ENCODE data around the gene FBXW5. TPM values are rescaled to one million over a fixed set of nuclear protein-coding genes. Genes with fewer than 3 reads are reported as not detected.

The FBXW5 gene
- total RNA-seq, 1 donor from 2014 or later, result 81.5 TPM

DNA sequence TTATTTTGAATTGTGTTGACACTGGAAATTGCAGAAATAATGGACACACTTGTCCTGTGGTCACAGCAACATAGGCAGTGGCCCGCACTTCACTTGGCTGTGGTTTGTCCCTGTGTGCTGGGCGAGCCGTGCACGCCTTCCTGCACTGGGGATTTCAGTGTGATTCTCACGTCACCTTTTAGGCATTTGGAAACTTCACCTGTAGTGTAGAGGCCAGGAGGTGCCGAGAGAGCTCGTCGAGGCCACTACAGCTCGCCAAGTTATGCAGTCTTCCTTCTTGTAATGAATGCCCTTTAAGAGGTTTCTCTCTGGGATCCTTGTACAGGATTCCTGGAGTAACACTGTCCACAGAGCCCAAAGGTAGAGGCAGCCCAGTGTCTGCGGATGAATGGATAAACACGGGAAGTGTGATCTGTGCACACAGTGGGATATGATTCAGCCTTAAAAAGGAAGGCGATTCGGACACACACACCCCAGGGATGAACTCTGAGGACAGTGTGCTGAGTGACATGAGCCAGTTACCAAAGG lies 43.5 kb downstream of the FBXW5 start:
- TF ChIP-seq, protein P1, sequence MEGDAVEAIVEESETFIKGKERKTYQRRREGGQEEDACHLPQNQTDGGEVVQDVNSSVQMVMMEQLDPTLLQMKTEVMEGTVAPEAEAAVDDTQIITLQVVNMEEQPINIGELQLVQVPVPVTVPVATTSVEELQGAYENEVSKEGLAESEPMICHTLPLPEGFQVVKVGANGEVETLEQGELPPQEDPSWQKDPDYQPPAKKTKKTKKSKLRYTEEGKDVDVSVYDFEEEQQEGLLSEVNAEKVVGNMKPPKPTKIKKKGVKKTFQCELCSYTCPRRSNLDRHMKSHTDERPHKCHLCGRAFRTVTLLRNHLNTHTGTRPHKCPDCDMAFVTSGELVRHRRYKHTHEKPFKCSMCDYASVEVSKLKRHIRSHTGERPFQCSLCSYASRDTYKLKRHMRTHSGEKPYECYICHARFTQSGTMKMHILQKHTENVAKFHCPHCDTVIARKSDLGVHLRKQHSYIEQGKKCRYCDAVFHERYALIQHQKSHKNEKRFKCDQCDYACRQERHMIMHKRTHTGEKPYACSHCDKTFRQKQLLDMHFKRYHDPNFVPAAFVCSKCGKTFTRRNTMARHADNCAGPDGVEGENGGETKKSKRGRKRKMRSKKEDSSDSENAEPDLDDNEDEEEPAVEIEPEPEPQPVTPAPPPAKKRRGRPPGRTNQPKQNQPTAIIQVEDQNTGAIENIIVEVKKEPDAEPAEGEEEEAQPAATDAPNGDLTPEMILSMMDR (IDR thresholded peaks at IDR 0.05), result no peak
- CTCF ChIA-PET, result interaction anchor here (1.3 to 1.9 kb wide), 2 partner anchors 43 to 59 kb away, joined by 6 to 8 read pairs; partner anchors contain the start of genes AJM1, C8G and FBXW5
- Mint-ChIP-seq H3K4me3 (no peak overlapping the region), H3K9me3 (no peaks in the 10 kb centered on the region), H3K4me1 (peaks cover 58% of the 10 kb centered on the region), H3K27ac (peak overlapping the region; percentile 95), H3K36me3 (ENCODE audit: low read depth) (peaks cover 56% of the 10 kb centered on the region), H3K27me3 (no peaks in the 10 kb centered on the region)
- intact Hi-C loops (cut with micrococcal nuclease), result loop anchor here (5.0 kb wide), 1 partner anchor 34 kb away; the partner anchor contains the start of gene EDF1
- ATAC-seq (ENCODE audit: low read depth) (no peak), DNase-seq (no peak)
- POLR2A ChIA-PET, result interaction anchor here (0.6 to 8.2 kb wide), 8 partner anchors 9 to 91 kb away, joined by 3 to 95 read pairs (median 8); partner anchors contain the start of genes EDF1, PAXX and TRAF2

DNA sequence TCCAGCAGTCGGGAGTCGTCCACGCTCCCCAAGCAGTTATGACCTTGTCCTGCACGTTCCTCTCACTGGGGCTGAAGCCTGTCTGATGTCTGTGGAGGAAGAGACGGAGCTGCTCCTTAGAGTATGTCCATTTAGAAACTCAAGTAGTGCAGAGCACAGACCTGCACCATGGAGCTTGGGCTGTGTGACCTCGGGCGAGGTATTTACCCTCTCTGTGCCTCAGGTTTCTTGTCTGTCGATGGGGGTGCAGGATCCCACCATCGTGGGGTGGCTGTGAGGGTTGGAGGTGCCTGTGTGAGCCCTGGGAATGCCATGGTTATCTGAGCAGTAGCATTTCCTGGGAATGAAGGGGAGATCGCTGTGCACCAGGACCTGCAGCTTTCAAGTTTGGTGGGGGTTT lies 44.0 kb downstream of the FBXW5 start:
- no peaks in the 10 kb centered on the region for H3K9me3 Mint-ChIP-seq
- CTCF ChIA-PET, result no interaction called here
- no peak for DNase-seq
- TF ChIP-seq, protein P1 (IDR thresholded peaks at IDR 0.05), result no peak
- POLR2A ChIA-PET, result interaction anchor here (2.4 to 8.2 kb wide), 2 partner anchors 8 to 13 kb away, joined by 11 to 95 read pairs; partner anchors contain the start of gene TRAF2
- H3K27me3 Mint-ChIP-seq, result no peaks in the 10 kb centered on the region
- peak overlapping the region; percentile 95 for H3K27ac Mint-ChIP-seq
- peak overlapping the region; percentile 28 for H3K4me3 Mint-ChIP-seq
- ATAC-seq (ENCODE audit: low read depth), result no peak
- H3K36me3 Mint-ChIP-seq (ENCODE audit: low read depth), result peaks cover 54% of the 10 kb centered on the region
- H3K4me1 Mint-ChIP-seq, result peaks cover 55% of the 10 kb centered on the region
- intact Hi-C loops (cut with micrococcal nuclease), result loop anchor here (5.0 kb wide), 1 partner anchor 33 kb away; the partner anchor contains the start of gene EDF1

DNA sequence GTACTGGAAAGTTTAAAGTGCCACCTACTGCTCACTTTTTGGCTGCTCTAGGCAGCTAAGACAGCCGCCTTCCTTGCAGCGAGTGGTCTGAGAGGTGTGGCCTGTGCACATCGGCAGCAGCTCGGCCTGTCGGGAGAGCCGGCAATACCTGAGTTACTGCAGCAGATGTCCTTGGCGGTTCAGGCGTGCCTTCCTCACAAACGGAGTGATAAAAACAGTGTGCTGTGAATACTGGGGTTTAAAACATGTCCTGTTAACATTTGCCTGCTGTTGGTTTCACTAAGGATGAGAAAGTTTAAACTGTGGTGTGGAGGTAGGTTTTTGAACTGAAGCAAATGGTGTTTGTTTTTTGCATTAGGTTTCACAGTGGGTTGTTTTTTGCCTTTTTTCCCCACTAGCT lies 45.3 kb downstream of the FBXW5 start:
- H3K4me3 Mint-ChIP-seq, result no peak overlapping the region

DNA sequence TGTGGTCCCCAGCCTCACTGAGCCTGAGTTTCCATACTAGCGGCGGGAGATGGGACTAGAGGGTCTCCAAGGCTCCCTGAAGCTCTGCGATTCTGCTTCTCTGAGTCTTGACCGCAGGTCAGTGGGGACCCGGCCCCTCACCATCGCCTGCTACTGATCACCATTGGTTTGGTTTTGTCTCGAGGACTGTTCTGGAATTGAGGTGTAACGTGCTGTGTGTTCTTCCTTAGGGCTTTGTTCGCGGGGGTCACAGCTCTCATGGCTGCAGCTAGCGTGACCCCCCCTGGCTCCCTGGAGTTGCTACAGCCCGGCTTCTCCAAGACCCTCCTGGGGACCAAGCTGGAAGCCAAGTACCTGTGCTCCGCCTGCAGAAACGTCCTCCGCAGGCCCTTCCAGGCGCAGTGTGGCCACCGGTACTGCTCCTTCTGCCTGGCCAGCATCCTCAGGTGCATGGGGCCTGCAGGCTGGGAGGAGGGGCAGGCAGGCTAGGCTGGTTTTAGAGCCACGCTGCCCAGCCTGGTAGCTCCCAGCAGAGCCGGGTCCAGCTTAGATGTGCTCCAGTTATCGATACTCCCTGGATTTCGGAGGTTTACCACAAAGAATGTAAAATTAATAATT lies 45.9 kb downstream of the FBXW5 start:
- H3K27ac Mint-ChIP-seq, result peak overlapping the region; percentile 35
- peaks cover 59% of the 10 kb centered on the region for H3K36me3 Mint-ChIP-seq (ENCODE audit: low read depth)
- no peaks in the 10 kb centered on the region for H3K27me3 Mint-ChIP-seq
- intact Hi-C loops (cut with micrococcal nuclease), result no loop called here
- CTCF ChIA-PET, result interaction anchor here (1.4 kb wide), 1 partner anchor 55 kb away, joined by 3 read pairs; no protein-coding TSS in a partner anchor
- no peak overlapping the region for H3K4me3 Mint-ChIP-seq
- H3K4me1 Mint-ChIP-seq, result peaks cover 60% of the 10 kb centered on the region
- TF ChIP-seq, protein P1 (IDR thresholded peaks at IDR 0.05), result no peak
- POLR2A ChIA-PET, result interaction anchor here (2.4 to 8.2 kb wide), 2 partner anchors 11 to 17 kb away, joined by 12 to 95 read pairs; partner anchors contain the start of gene TRAF2
- DNase-seq, result no peak
- H3K9me3 Mint-ChIP-seq, result no peaks in the 10 kb centered on the region
- ATAC-seq (ENCODE audit: low read depth), result no peak

More for the DNA sequence above, 45.3 kb downstream of the FBXW5 start:
- no peaks in the 10 kb centered on the region for H3K9me3 Mint-ChIP-seq
- H3K27ac Mint-ChIP-seq, result peak overlapping the region; percentile 39
- DNase-seq, result no peak
- intact Hi-C loops (cut with micrococcal nuclease), result no loop called here
- no peaks in the 10 kb centered on the region for H3K27me3 Mint-ChIP-seq
- TF ChIP-seq, protein P1 (IDR thresholded peaks at IDR 0.05), result no peak
- peaks cover 58% of the 10 kb centered on the region for H3K36me3 Mint-ChIP-seq (ENCODE audit: low read depth)
- CTCF ChIA-PET, result interaction anchor here (0.6 to 1.4 kb wide), 2 partner anchors 55 to 123 kb away, joined by 3 read pairs; no protein-coding TSS in a partner anchor
- H3K4me1 Mint-ChIP-seq, result peaks cover 59% of the 10 kb centered on the region
- ATAC-seq (ENCODE audit: low read depth), result no peak
- POLR2A ChIA-PET, result interaction anchor here (2.4 to 8.2 kb wide), 2 partner anchors 12 to 18 kb away, joined by 12 to 95 read pairs; partner anchors contain the start of gene TRAF2

DNA sequence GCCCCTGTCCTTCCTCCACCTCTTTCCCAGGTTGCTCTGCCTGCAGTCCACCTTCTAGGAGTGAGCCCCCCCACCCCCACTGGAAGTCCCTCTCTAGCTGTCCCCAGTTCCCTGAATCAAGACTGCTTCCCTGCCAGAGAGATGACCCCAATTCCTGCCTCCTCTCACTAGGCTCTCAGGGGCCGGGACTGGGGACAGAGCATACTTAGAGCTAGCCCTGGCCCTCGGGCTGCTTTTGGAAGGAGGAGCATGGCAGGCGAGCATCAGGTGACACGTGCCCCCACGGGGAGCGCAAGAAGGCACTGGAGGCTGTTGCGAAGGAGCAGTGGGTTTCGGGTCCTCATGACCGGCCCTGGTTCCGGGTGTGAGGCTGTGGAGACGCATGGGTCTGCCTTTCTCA lies 48.5 kb downstream of the FBXW5 start:
- TF ChIP-seq, protein P1 (IDR thresholded peaks at IDR 0.05), result no peak
- DNase-seq (no peak), ATAC-seq (ENCODE audit: low read depth) (no peak)
- Mint-ChIP-seq H3K4me1 (peaks cover 45% of the 10 kb centered on the region), H3K4me3 (no peak overlapping the region), H3K36me3 (ENCODE audit: low read depth) (peaks cover 58% of the 10 kb centered on the region), H3K27me3 (no peaks in the 10 kb centered on the region), H3K9me3 (no peaks in the 10 kb centered on the region), H3K27ac (no peak overlapping the region)
- intact Hi-C loops (cut with micrococcal nuclease), result no loop called here
- ChIA-PET POLR2A (interaction anchor here (8.2 kb wide), 1 partner anchor 9 kb away, joined by 95 read pairs; the partner anchor contains the start of gene TRAF2), CTCF (no interaction called here)
